Ureter (tissue), 1 donor: ENCODE measurements around the gene TNS3. TPM values are rescaled to one million over a fixed set of nuclear protein-coding genes. Genes with fewer than 3 reads are reported as not detected.
"Not testable (repeated sequence)": the region's sequence is repeated elsewhere in the genome, so short reads cannot be mapped to it uniquely, and the experiment has no call there.

ENCODE experiments used
- DNase-seq: peaks from one replicate; pipeline ENCODE4 v3.0.0-alpha.2; 2020; ENCODE audit warnings: low spot score
- total RNA-seq: library from RNA; stranded (reverse); gene quantifications from one replicate; pipeline ENCODE4 v1.2.4, GENCODE V29; 2023
- donor health status: DM: yes; HTN: yes; CAD: no.

The TNS3 gene
- total RNA-seq, 1 donor from 2014 or later: 48.7 TPM

- no peak for DNase-seq
These were observed 109.3 kb downstream of the TNS3 start for GRCh38 chr7:47472444-47473157.

- no peak for DNase-seq
These were observed 110.1 kb downstream of the TNS3 start for GRCh38 chr7:47471831-47472230.

- no peak for DNase-seq
These were observed 110.6 kb downstream of the TNS3 start for GRCh38 chr7:47471358-47471703.

- no peak for DNase-seq
These were observed 111.1 kb downstream of the TNS3 start for GRCh38 chr7:47470567-47471357.

- DNase-seq: not testable (repeated sequence)
These were observed 112.1 kb downstream of the TNS3 start for GRCh38 chr7:47469846-47470245.

GRCh38 chr7:47466832-47467231, 115.1 kb downstream of the TNS3 start:
- DNase-seq: no peak

- DNase-seq: no peak
These were observed 116.7 kb downstream of the TNS3 start for GRCh38 chr7:47465191-47465590.

- no peak for DNase-seq
These were observed 117.6 kb downstream of the TNS3 start for GRCh38 chr7:47464266-47464665.

- DNase-seq: no peak
These were observed 120.2 kb downstream of the TNS3 start for GRCh38 chr7:47461746-47462145.

- DNase-seq: no peak
These were observed 120.8 kb downstream of the TNS3 start for GRCh38 chr7:47461161-47461560.

GRCh38 chr7:47460251-47460989, 121.5 kb downstream of the TNS3 start:
- DNase-seq: no peak

GRCh38 chr7:47458486-47458885, 123.4 kb downstream of the TNS3 start:
- DNase-seq: no peak

- DNase-seq: no peak
These were observed 123.9 kb downstream of the TNS3 start for GRCh38 chr7:47458057-47458456.

- DNase-seq: no peak
These were observed 125.5 kb downstream of the TNS3 start for GRCh38 chr7:47456210-47456955.

GRCh38 chr7:47455872-47456185, 126.1 kb downstream of the TNS3 start:
- DNase-seq: no peak

- DNase-seq: no peak
These were observed 126.7 kb downstream of the TNS3 start for GRCh38 chr7:47454974-47455871.

- DNase-seq: no peak
These were observed 127.6 kb downstream of the TNS3 start for GRCh38 chr7:47454069-47454973.

- DNase-seq: peak; percentile 77
These were observed 128.5 kb downstream of the TNS3 start for GRCh38 chr7:47453093-47454061.

GRCh38 chr7:47452715-47453092, 129.2 kb downstream of the TNS3 start:
- no peak for DNase-seq
